Esophagus squamous epithelium (tissue), 5 donors: ENCODE data around the gene APOL1. TPM values are rescaled to one million over a fixed set of nuclear protein-coding genes. Genes with fewer than 3 reads are reported as not detected.
"Not testable (repeated sequence)": the region's sequence is repeated elsewhere in the genome, so short reads cannot be mapped to it uniquely, and the experiment has no call there.

Experiments
- DNase-seq: peaks from one replicate; lab custom pipeline; 2025; lab: John Stamatoyannopoulos, UW
- H3K27ac ChIP-seq, 4 donors: fragments of 200-600 bp; sonication (generic); one replicate each; pipeline ENCODE4 v1.5.1; 2016 to 2019; ENCODE audit warnings: mild to moderate bottlenecking in 1 of 4
- H3K27me3 ChIP-seq, 4 donors: fragments of 200-600 bp; sonication (generic); 1 replicate in 3 of 4; 2 replicates in 1 of 4; pipeline versions ENCODE4 v1.5.1 to v1.6.0; 2017 to 2021; ENCODE audit warnings: antibody characterized with exemption in 1 of 4
- H3K36me3 ChIP-seq, 3 donors: fragments of 200-600 bp; sonication (generic); one replicate each; pipeline ENCODE4 v1.5.1; 2016 to 2019
- H3K4me1 ChIP-seq, 3 donors: fragments of 200-600 bp; sonication (generic); one replicate each; pipeline ENCODE4 v1.5.1; 2017 to 2019
- H3K4me3 ChIP-seq, 4 donors: fragments of 200-600 bp; sonication (generic); 1 replicate in 3 of 4; 2 replicates in 1 of 4; pipeline ENCODE4 v1.5.1; 2016 to 2019; ENCODE audit warnings: mild to moderate bottlenecking in 2 of 4, moderate library complexity in 1 of 4
- H3K9me3 ChIP-seq, 3 donors: fragments of 200-600 bp; sonication (generic); one replicate each; pipeline ENCODE4 v1.5.1; 2016 to 2019
- CTCF ChIP-seq, 6 experiments: fragments of 450-650 bp in 4 of 6; fragments of 200-600 bp in 2 of 6; sonication (generic) in 2 of 6; IDR thresholded peaks; one replicate each; pipeline ENCODE4 v1.5.1; 2016 to 2019; ENCODE audit warnings: antibody characterized with exemption in 6 of 6, mild to moderate bottlenecking in 4 of 6, moderate library complexity in 4 of 6
- POLR2A ChIP-seq, 4 donors: fragments of 450-650 bp; IDR thresholded peaks; one replicate each; pipeline ENCODE4 v1.6.1; 2017; ENCODE audit warnings: antibody characterized with exemption in 4 of 4, mild to moderate bottlenecking in 4 of 4, moderate library complexity in 3 of 4
- WGBS, 2 donors: methylation state at CpG; one replicate each; pipeline ENCODE4 v1.1.5; 2018; 5-methylcytosine and 5-hydroxymethylcytosine counted together
- intact Hi-C: fragments of 100-400 bp; cut with DNase I; formaldehyde crosslinking; loops from one replicate; pipeline ENCODE4 v1.15.0; 2022
- total RNA-seq, 4 donors: library from RNA; depleted of rRNA; stranded (reverse); fragments of >200 nt; gene quantifications; one replicate each; pipeline ENCODE4 v1.1.0, GENCODE V29; 2016
- donor health status: DM: yes; HTN: yes; CAD: no.

APOL1 gene
- total RNA-seq, 4 donors from 2014 or later: 8.4 to 49.3 (median 20.6) TPM

GRCh38 chr22:36267058-36267457 is 14.1 kb downstream of the APOL1 start:
- no peak for DNase-seq
- TF ChIP-seq POLR2A (IDR thresholded peaks at IDR 0.05): no peak
- no peak for TF ChIP-seq CTCF (IDR thresholded peaks at IDR 0.05)

GRCh38 chr22:36267896-36268485 is 15.1 kb downstream of the APOL1 start:
- Histone ChIP-seq H3K4me1 (no peaks in the 10 kb centered on the region), H3K36me3 (peaks cover 0 to 35% (median 14%) of the 10 kb centered on the region in 3 donors), H3K27ac (no peak overlapping the region), H3K9me3 (no peaks in the 10 kb centered on the region), H3K27me3 (no peaks in the 10 kb centered on the region), H3K4me3 (no peak overlapping the region)
- 92 to 94% methylated on average over 5 to 6 of the region's 11 CpGs for WGBS, 2 donors
- DNase-seq: no peak
- no peak for TF ChIP-seq CTCF (IDR thresholded peaks at IDR 0.05)
- no peak for TF ChIP-seq POLR2A (IDR thresholded peaks at IDR 0.05)
- intact Hi-C loops: no loop called here

More at GRCh38 chr22:36267058-36267457, 14.1 kb downstream of the APOL1 start:
- intact Hi-C loops: no loop called here
- Histone ChIP-seq H3K9me3 (no peaks in the 10 kb centered on the region), H3K36me3 (peaks cover 0 to 44% (median 19%) of the 10 kb centered on the region in 3 donors), H3K27ac (no peak overlapping the region), H3K4me1 (no peaks in the 10 kb centered on the region), H3K4me3 (no peak overlapping the region), H3K27me3 (no peaks in the 10 kb centered on the region)
- 94 to 98% methylated on average over 3 of the region's 4 CpGs for WGBS, 2 donors

GRCh38 chr22:36271231-36271630 is 18.3 kb downstream of the APOL1 start:
- H3K36me3 ChIP-seq, H3K27me3 ChIP-seq, DNase-seq, H3K27ac ChIP-seq, H3K9me3 ChIP-seq, H3K4me1 ChIP-seq, H3K4me3 ChIP-seq: not testable (repeated sequence)
- intact Hi-C loops: loop anchor here (10.0 kb wide), 1 partner anchor 76 kb away; no protein-coding TSS in a partner anchor
- 80 to 82% methylated on average over 3 to 5 of the region's 7 CpGs for WGBS, 2 donors

GRCh38 chr22:36271951-36272350 is 19.0 kb downstream of the APOL1 start:
- not testable (repeated sequence) for H3K4me3 ChIP-seq, H3K36me3 ChIP-seq, H3K9me3 ChIP-seq, H3K27me3 ChIP-seq, DNase-seq, H3K4me1 ChIP-seq, H3K27ac ChIP-seq
- intact Hi-C loops: loop anchor here (10.0 kb wide), 1 partner anchor 77 kb away; no protein-coding TSS in a partner anchor
- 84 to 91% methylated on average over 3 to 4 of the region's 5 CpGs for WGBS, 2 donors

- H3K36me3 ChIP-seq: peaks cover 0 to 5% (median 0%) of the 10 kb centered on the region in 3 donors
- H3K27ac ChIP-seq: no peak overlapping the region
- H3K4me1 ChIP-seq: peaks cover 0 to 15% (median 7%) of the 10 kb centered on the region in 3 donors
- no peaks in the 10 kb centered on the region for H3K9me3 ChIP-seq
- H3K27me3 ChIP-seq: no peaks in the 10 kb centered on the region
- no peak overlapping the region for H3K4me3 ChIP-seq
- intact Hi-C loops: loop anchor here (10.0 kb wide), 1 partner anchor 80 kb away; no protein-coding TSS in a partner anchor
- DNase-seq: no peak
- 47 to 52% methylated on average over 5 of the region's 5 CpGs for WGBS, 2 donors
- no peak for TF ChIP-seq CTCF (IDR thresholded peaks at IDR 0.05)
Measured at GRCh38 chr22:36274531-36274930, 21.6 kb downstream of the APOL1 start.

GRCh38 chr22:36277482-36278291 is 24.8 kb downstream of the APOL1 start:
- H3K4me1 ChIP-seq: peaks cover 0 to 17% (median 7%) of the 10 kb centered on the region in 3 donors
- intact Hi-C loops: loop anchor here (10.0 kb wide), 1 partner anchor 83 kb away; no protein-coding TSS in a partner anchor
- peaks cover 10 to 36% (median 18%) of the 10 kb centered on the region in 3 donors for H3K36me3 ChIP-seq
- H3K4me3 ChIP-seq: no peak overlapping the region
- H3K27me3 ChIP-seq: no peaks in the 10 kb centered on the region
- peak overlapping the region in 2 of 4 donors; percentile 18 to 57 for H3K27ac ChIP-seq
- DNase-seq: no peak
- 36 to 39% methylated on average over 7 to 13 of the region's 18 CpGs for WGBS, 2 donors
- H3K9me3 ChIP-seq: no peaks in the 10 kb centered on the region
- TF ChIP-seq CTCF (IDR thresholded peaks at IDR 0.05) (peak; percentile 58 to 84 (median 78)), POLR2A (IDR thresholded peaks at IDR 0.05) (no peak)
